GM21717 (cell line): Measurements from ENCODE around the gene IER5L.
"Not testable (repeated sequence)": the region's sequence is repeated elsewhere in the genome, so short reads cannot be mapped to it uniquely, and the experiment has no call there.

Experiments
- ATAC-seq: cut with Tn5 transposase; IDR thresholded peaks from one replicate; pipeline ENCODE4 v1.9.1; 2021; ENCODE audit warnings: mild to moderate bottlenecking, moderate library complexity; ENCODE audit not compliant: unreplicated experiment

IER5L gene

GRCh38 chr9:129164246-129164930, 13.7 kb downstream of the IER5L start:
- ATAC-seq = no peak

GRCh38 chr9:129163753-129164152, 14.3 kb downstream of the IER5L start:
- no peak for ATAC-seq

DNA sequence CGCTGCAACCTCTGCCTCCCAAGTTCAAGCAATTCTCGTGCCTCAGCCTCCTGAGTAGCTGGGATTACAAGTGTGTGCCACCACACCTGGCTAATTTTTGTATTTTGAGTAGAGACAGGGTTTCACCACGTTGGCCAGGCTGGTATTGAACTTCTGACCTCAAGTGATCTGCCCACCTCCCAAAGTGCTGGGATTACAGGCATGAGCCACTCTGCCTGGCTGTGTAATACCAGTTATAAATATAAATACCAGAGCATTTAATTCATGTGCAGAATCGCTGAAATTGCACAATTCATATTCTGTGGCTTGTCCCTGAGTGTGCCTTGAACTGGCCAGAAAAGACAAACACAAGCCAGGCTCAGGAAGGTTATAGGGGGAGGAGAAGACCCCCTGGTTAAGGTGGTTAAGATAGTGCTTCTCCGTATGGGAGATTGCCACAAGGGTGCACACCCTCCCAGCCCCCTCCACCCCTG, 14.8 kb downstream of the IER5L start:
- ATAC-seq = not testable (repeated sequence)

GRCh38 chr9:129162497-129163197, 15.4 kb downstream of the IER5L start:
- ATAC-seq = no peak

DNA sequence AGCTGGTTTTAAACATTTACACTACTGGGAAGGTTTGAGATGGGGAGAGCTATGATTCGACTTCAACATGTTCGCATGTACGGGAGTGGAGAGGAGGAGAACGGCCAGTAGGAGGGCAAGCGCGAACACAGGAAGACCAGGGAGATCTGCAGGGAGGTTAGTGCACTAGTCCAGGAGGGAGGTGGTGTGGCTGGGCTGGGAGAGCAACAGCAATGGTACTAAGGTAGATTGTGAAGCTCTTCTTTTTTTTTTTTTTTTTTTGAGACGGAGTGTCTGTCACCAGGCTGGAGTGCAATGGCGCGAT, 16.6 kb downstream of the IER5L start:
- no peak for ATAC-seq

DNA sequence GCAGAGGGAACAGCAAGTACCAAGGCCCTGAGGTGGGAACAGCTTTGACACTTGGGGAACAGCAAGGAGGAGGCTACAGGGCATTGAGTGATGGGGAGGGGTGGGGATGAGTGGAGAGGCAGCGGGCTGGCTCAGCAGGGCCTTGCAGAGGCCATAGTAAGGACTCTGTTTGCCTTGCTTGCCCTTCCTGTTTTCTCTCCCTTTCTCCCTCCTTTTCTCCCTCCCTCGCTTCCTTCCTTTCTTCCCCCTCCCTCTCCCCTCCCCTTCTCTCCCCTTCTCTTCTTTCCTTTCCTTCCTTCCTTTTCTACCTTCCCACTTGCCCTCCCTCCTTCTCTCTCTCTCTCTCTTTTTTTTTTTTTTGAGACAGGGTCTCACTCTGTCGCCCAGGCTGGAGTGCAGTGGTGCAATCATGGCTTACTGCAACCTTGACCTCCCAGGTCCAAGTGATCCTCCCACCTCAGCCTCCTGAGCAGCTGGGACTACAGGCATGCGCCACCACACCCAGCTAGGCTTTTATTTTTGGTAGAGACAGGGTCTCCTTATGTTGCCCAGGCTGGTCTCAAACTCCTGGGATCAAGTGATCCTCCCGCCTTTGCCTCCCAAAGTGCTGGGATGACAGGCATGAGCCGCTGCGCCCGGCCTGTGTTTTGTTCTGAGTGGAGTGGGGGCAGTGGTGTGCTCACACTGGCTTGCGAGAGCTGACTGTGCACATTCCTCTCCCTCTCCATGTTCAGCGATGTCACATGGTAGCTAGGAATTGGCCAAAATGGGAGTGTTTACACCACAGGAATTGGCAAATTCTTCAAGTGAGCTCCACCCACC, 17.1 kb downstream of the IER5L start:
- ATAC-seq = no peak

DNA sequence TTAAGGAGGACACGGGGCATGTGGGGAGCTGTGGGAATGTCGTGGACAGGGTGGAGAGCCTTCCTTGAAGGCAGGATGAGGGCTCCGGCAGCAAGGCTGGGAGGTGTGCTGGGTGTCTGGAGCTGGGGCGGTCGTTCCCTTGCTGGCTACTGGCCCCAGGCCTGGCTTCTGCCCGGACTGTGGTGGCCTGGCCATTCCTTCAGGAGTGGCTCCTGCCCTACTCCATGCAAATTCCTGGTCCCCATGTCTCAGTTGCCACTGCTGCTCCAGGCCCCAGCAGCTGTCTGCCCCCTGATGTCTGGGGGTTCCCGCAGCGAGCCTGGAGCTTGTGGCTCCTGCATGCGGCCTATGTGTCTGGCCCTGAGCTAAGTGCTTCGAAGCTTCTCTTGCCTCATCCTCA, 21.9 kb downstream of the IER5L start:
- ATAC-seq = no peak

- no peak for ATAC-seq
Measured at GRCh38 chr9:129154866-129155477, 23.1 kb downstream of the IER5L start.

DNA sequence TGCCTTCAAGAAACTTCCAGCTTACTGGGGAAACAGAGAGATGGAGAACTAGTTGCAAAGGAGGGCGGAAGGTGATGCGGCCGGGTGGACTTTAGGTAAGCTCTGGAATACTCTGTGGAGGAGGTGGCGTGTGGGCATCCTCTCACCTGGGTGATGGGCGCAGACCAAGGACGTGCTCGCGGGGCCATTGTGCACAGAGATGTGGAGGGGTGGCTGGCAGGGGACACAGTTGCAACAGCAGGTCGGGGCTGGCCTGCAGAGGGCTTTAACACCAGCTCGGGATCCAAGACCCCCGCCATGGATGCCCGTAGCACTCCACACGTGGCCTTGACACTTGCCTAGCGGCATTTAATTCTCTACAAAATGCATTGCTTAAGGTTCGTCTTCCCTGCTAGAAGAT, 26.6 kb downstream of the IER5L start:
- ATAC-seq = no peak

GRCh38 chr9:129150672-129151211, 27.3 kb downstream of the IER5L start:
- ATAC-seq = no peak

- ATAC-seq = no peak
Measured at GRCh38 chr9:129150122-129150521, 27.9 kb downstream of the IER5L start.

- ATAC-seq = no peak
Measured at GRCh38 chr9:129149442-129149841, 28.6 kb downstream of the IER5L start.

DNA sequence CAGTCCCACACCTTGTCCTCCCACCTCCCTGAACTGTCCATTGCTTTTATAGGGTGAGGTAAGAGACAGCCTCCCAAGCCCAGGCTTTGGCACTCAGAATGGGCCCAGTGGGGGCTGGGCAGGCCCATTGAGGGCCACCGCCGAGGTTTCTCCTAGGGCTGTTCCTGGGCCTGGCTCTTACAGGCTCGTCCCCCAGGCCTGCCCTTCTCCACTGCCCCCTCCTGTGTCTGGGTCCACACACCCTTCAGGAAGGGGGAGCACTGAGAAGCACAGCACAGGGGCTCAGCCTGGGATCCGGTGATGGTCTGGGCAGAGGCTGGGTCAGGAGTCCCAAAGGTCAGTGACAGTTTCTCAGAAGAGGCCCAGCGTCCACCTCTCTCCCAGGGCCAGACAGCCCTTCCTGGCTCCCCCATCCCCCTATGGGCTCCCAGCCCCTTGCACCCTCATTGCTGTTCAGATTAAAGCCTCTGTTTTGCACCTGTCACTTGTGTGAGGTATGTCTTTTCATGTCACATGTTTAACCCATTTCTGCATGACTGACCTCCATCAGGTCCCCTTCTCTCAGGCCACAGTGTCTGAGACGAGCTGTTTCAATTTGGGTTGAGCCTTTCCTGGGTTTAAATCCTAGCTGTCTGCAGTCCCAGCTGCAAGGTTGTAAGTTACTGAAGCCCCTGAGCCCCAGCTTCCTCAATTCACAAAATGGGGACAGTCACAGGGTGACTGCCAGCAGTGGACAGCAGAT, 29.4 kb downstream of the IER5L start:
- no peak for ATAC-seq

DNA sequence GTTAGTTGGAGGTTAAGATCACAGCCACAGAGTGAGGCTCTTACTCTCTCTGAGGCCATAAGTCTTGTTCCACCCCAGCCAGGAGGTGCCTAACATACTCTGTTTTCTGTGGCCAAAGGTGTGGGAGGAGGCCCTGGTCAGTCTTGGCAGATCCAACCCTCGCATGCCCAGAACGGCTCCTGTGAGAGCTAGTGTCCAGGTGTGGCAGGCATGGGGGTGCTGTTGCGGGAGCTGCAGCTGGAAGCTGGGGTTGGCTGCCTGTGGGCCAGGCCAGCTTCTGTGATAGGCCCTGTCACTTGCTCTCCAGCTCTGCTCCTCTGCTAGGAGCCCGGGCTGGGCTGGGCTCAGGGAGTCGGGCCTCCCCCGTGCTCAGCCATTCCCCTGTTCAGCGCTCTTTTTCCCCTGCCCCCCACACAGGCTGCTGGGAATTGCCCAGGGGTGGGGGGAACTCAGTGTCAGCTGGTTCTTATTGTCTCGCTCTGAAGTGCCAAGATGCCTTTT, 31.6 kb downstream of the IER5L start:
- ATAC-seq = no peak

DNA sequence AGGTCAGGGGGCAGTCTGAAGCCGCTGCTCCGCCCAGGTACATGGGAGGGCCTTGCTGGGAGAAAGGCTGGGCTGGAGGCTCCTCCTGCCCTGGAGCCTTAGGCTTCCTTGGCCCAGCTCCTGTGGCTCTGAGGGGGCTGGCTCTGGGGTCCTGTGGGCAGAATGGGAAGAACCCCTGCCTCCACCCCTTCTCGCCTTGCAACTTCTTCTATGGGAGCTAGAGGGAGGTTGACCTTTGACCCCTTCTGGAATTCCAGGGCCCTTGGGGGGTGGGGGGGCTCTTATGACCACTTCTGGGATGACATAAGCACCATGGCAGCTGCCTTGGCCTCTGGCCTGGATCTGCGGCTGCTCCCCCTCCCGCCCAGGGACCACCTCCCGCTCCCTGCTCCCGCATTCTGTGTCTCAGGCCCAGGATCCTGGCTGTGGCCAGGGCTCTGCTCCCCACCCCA, 32.2 kb downstream of the IER5L start:
- ATAC-seq = no peak

GRCh38 chr9:129145316-129145715, 32.7 kb downstream of the IER5L start:
- ATAC-seq = no peak

GRCh38 chr9:129143031-129143927, 34.8 kb downstream of the IER5L start:
- ATAC-seq = no peak

DNA sequence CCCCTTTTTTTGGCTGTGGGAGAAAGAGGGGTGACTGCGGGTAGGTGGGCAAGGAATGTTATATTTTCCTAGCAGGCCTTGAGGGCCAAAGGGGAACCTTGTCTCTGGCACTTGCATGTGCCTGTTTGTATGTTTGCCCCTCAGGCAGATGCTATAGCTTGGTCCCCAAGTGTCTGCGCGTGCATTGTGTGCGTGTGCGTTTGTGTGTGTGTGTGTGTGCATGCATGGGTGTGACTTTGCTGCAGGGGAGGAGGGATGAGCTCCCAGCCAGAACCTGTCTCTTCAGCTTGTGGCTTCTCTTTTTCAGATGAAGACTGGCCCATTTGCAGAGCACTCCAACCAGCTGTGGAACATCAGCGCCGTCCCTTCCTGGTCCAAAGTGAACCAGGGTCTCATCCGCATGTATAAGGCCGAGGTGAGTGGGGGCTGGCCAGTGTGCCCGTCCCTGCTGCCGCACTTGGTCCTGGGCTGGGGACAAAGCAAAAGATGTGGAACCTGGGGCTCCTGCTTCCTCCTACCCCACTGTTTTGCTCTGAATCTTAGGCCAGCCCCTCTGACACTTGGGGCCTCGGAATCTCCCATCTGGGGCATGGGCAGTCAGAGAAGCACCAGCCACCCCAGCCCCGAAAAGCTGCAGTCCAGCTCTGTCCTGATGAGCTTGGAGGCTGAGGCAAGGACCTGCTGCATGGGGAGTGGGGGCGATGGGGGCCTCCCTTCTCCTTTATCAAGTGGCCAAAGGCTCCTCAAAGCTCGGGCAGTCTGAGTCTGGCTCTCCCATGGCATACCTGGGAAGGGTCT, 35.7 kb downstream of the IER5L start:
- no peak for ATAC-seq
